NCI-H526 treated with DMSO at 0.1 percent for 48 hours (cell line): Measurements from ENCODE around the gene ACMSD.
"Not testable (repeated sequence)": the region's sequence is repeated elsewhere in the genome, so short reads cannot be mapped to it uniquely, and the experiment has no call there.

ENCODE experiments used
- DNase-seq: peaks from one replicate; lab custom pipeline; 2025; lab: John Stamatoyannopoulos, UW

The ACMSD gene

GRCh38 chr2:134838143-134838620 is at the start of gene ACMSD:
TSS of gene ACMSD (plus strand) at chr2:134838616. CDS start at chr2:134838683, 67 bp downstream.
- DNase-seq, result no peak

GRCh38 chr2:134790487-134790886 is 47.9 kb upstream of the ACMSD start:
- no peak for DNase-seq

- no peak for DNase-seq
Measured at GRCh38 chr2:134791616-134792015, 46.8 kb upstream of the ACMSD start.

- DNase-seq, result no peak
Measured at GRCh38 chr2:134792186-134792585, 46.2 kb upstream of the ACMSD start.

- DNase-seq, result no peak
Measured at GRCh38 chr2:134795765-134796164, 42.7 kb upstream of the ACMSD start.

- DNase-seq, result no peak
Measured at GRCh38 chr2:134796373-134796772, 42.0 kb upstream of the ACMSD start.

- DNase-seq, result no peak
Measured at GRCh38 chr2:134799936-134800335, 38.5 kb upstream of the ACMSD start.

GRCh38 chr2:134800341-134800740 is 38.1 kb upstream of the ACMSD start:
- DNase-seq, result no peak

- not testable (repeated sequence) for DNase-seq
Measured at GRCh38 chr2:134803609-134804405, 34.6 kb upstream of the ACMSD start.

GRCh38 chr2:134815741-134816140 is 22.7 kb upstream of the ACMSD start:
- no peak for DNase-seq

GRCh38 chr2:134818321-134818720 is 20.1 kb upstream of the ACMSD start:
- no peak for DNase-seq

GRCh38 chr2:134819334-134819733 is 19.1 kb upstream of the ACMSD start:
- DNase-seq, result no peak

- no peak for DNase-seq
Measured at GRCh38 chr2:134823431-134823830, 15.0 kb upstream of the ACMSD start.

- DNase-seq, result no peak
Measured at GRCh38 chr2:134823832-134824231, 14.6 kb upstream of the ACMSD start.

- DNase-seq, result not testable (repeated sequence)
Measured at GRCh38 chr2:134825716-134826115, 12.7 kb upstream of the ACMSD start.

- no peak for DNase-seq
Measured at GRCh38 chr2:134835471-134835870, 2.9 kb upstream of the ACMSD start.

GRCh38 chr2:134836986-134837385 is 1.4 kb upstream of the ACMSD start:
- no peak for DNase-seq

- no peak for DNase-seq
Measured at GRCh38 chr2:134839649-134840048, 1.2 kb downstream of the ACMSD start.

GRCh38 chr2:134842930-134843490 is 4.6 kb downstream of the ACMSD start:
- peak; percentile 14 for DNase-seq

GRCh38 chr2:134843968-134844367 is 5.6 kb downstream of the ACMSD start:
- DNase-seq, result no peak

- no peak for DNase-seq
Measured at GRCh38 chr2:134845028-134845427, 6.6 kb downstream of the ACMSD start.

GRCh38 chr2:134845719-134846118 is 7.3 kb downstream of the ACMSD start:
- DNase-seq, result no peak

GRCh38 chr2:134846213-134846612 is 7.8 kb downstream of the ACMSD start:
- DNase-seq, result no peak

- DNase-seq, result not testable (repeated sequence)
Measured at GRCh38 chr2:134847582-134847981, 9.2 kb downstream of the ACMSD start.
